HepG2 (cell line): ENCODE measurements around the gene PARP14. TPM values are rescaled to one million over a fixed set of nuclear protein-coding genes. Genes with fewer than 3 reads are reported as not detected.

Source experiments
- ATAC-seq: fragments of 200-7000 bp; cut with Tn5 transposase; 3 replicates; pipeline ENCODE4 v1.9.1; 2020; ENCODE audit warnings: mild to moderate bottlenecking, moderate library complexity
- BruUV-seq: library from RNA; stranded (reverse); fragments of 400-500 nt; replicated peaks from 2 replicates; lab custom pipeline; 2021; lab: Mats Ljungman, UMichigan
- CTCF ChIA-PET: fragments of 300-600 bp; formaldehyde crosslinking; extraction: SDS; loops from one replicate; lab custom pipeline; 2021; ENCODE audit warnings: low total read pairs, inconsistent platforms, low intra/inter-chr PET ratio; lab: Yijun Ruan, JAX
- POLR2A ChIA-PET: fragments of 350-600 bp; sonication (Branson Sonifier 250); formaldehyde crosslinking; loops from one replicate; lab custom pipeline; 2020; ENCODE audit warnings: antibody characterized with exemption, inconsistent platforms; lab: Yijun Ruan, JAX
- DNase-seq: peaks from one replicate; pipeline ENCODE4 v3.0.0-alpha.2; 2015; ENCODE audit warnings: low spot score
- FAIRE-seq: peaks from 3 replicates; lab custom pipeline; 2011; peaks lifted over from hg19 to GRCh38; lab: Jason Lieb, UNC
- H2AFZ ChIP-seq: one replicate; pipeline ENCODE4 v1.6.1; 2011; ENCODE audit warnings: low read length, inconsistent platforms
- H3K27ac ChIP-seq: fragments of 300-600 bp; 3 replicates; pipeline ENCODE4 v1.8.0; 2011; ENCODE audit warnings: mixed run types, mild to moderate bottlenecking, mixed read lengths, low read length, inconsistent platforms; ENCODE audit not compliant: insufficient read depth; ENCODE audit errors: extremely low read length
- H3K27me3 ChIP-seq, 2 experiments: fragments of 200-600 bp in 1 of 2; 2 replicates in 1 of 2; 3 replicates in 1 of 2; pipeline versions ENCODE4 v1.6.0 to v1.8.0; 2011; ENCODE audit warnings: low read length in 2 of 2, mild to moderate bottlenecking in 2 of 2, moderate library complexity in 2 of 2, inconsistent platforms in 1 of 2; ENCODE audit not compliant: insufficient read depth in 2 of 2, control insufficient read depth in 1 of 2
- H3K36me3 ChIP-seq, 2 experiments: fragments of 200-600 bp in 1 of 2; replicated peaks in 1 of 2; 2 replicates in 1 of 2; 3 replicates in 1 of 2; pipeline versions ENCODE4 v1.5.1 to v1.8.0; 2011; ENCODE audit warnings: low read length in 2 of 2, inconsistent platforms in 1 of 2; ENCODE audit not compliant: insufficient read depth in 2 of 2, control insufficient read depth in 1 of 2
- H3K4me1 ChIP-seq: 2 replicates; pipeline ENCODE4 v1.5.1; 2012; ENCODE audit warnings: low read length, inconsistent platforms; ENCODE audit not compliant: insufficient read depth
- H3K4me2 ChIP-seq: 2 replicates; pipeline ENCODE4 v1.6.0; 2011; ENCODE audit warnings: low read depth, low read length, inconsistent platforms
- H3K4me3 ChIP-seq, 3 experiments: fragments of 200-600 bp in 1 of 3; sonication (generic), shearing (Covaris generic) in 1 of 3; replicated peaks in 1 of 3; 2 replicates each; pipeline ENCODE4 v1.5.1; 2011 to 2016; ENCODE audit warnings: low read length in 3 of 3, inconsistent platforms in 2 of 3, low read depth in 2 of 3, mild to moderate bottlenecking in 2 of 3, control low read depth in 1 of 3, mixed read lengths in 1 of 3; ENCODE audit not compliant: insufficient read depth in 1 of 3
- H3K79me2 ChIP-seq: one replicate; pipeline ENCODE4 v1.6.1; 2011; ENCODE audit warnings: low read length, inconsistent platforms; ENCODE audit not compliant: insufficient read depth
- H3K9ac ChIP-seq: 2 replicates; pipeline ENCODE4 v1.6.0; 2011; ENCODE audit warnings: mild to moderate bottlenecking, low read depth, low read length, inconsistent platforms; ENCODE audit not compliant: insufficient read depth
- H3K9me3 ChIP-seq: 2 replicates; pipeline ENCODE4 v1.5.1; 2012; ENCODE audit warnings: mild to moderate bottlenecking, low read length
- H4K20me1 ChIP-seq: 2 replicates; pipeline ENCODE4 v1.6.0; 2011; ENCODE audit warnings: inconsistent platforms, mild to moderate bottlenecking, low read length, moderate library complexity; ENCODE audit not compliant: insufficient read depth
- AKNA ChIP-seq: sonication (generic); formaldehyde crosslinking; IDR thresholded peaks from 2 replicates; pipeline ENCODE4 v1.4.0; 2020; ENCODE audit warnings: missing genetic modification reagents, borderline replicate concordance
- ARID2 ChIP-seq: sonication (generic); formaldehyde crosslinking; IDR thresholded peaks from 2 replicates; pipeline ENCODE4 v1.8.1; 2022; ENCODE audit warnings: mild to moderate bottlenecking, missing genetic modification reagents, borderline replicate concordance
- E2F5 ChIP-seq: sonication (generic); formaldehyde crosslinking; conservative IDR thresholded peaks from 2 replicates; pipeline ENCODE4 v1.4.0; 2020; ENCODE audit warnings: missing genetic modification reagents
- GTF2F1 ChIP-seq: fragments of 150-350 bp; IDR thresholded peaks from 2 replicates; pipeline ENCODE4 v1.6.1; 2014; ENCODE audit warnings: low read length
- HNF1B ChIP-seq: sonication (generic); formaldehyde crosslinking; IDR thresholded peaks from 2 replicates; pipeline ENCODE4 v1.5.1; 2020; ENCODE audit warnings: mild to moderate bottlenecking, moderate library complexity, missing genetic modification reagents
- JDP2 ChIP-seq: sonication (generic); formaldehyde crosslinking; IDR thresholded peaks from 2 replicates; pipeline ENCODE4 v1.8.1; 2022; ENCODE audit warnings: missing genetic modification reagents, borderline replicate concordance
- LBX2 ChIP-seq: sonication (generic); formaldehyde crosslinking; IDR thresholded peaks from 2 replicates; pipeline ENCODE4 v1.5.0; 2020; ENCODE audit warnings: missing genetic modification reagents, mild to moderate bottlenecking, borderline replicate concordance
- MLX ChIP-seq: IDR thresholded peaks from 2 replicates; pipeline ENCODE4 v1.6.1; 2016
- MTA1 ChIP-seq: sonication (generic); formaldehyde crosslinking; IDR thresholded peaks from 2 replicates; pipeline ENCODE4 v1.4.0; 2020; ENCODE audit warnings: missing genetic modification reagents, mild to moderate bottlenecking, borderline replicate concordance
- NR2F6 ChIP-seq, 2 experiments: IDR thresholded peaks; 2 replicates each; pipeline ENCODE4 v1.6.1; 2016; ENCODE audit warnings: antibody characterized with exemption in 1 of 2, mild to moderate bottlenecking in 1 of 2
- PHF5A ChIP-seq: IDR thresholded peaks from one replicate; pipeline ENCODE4 v1.6.1; 2018; ENCODE audit warnings: low read depth, missing genetic modification reagents; ENCODE audit not compliant: unreplicated experiment
- ZNF180 ChIP-seq: sonication (generic); formaldehyde crosslinking; IDR thresholded peaks from 2 replicates; pipeline ENCODE4 v1.4.0; 2020; ENCODE audit warnings: low read depth, missing genetic modification reagents, borderline replicate concordance
- ZNF207 ChIP-seq: fragments of 450-650 bp; IDR thresholded peaks from 2 replicates; pipeline ENCODE4 v1.6.1; 2016; ENCODE audit warnings: antibody characterized with exemption, borderline replicate concordance
- ZNF280B ChIP-seq: sonication (generic); formaldehyde crosslinking; IDR thresholded peaks from 2 replicates; pipeline ENCODE4 v1.5.0; 2020; ENCODE audit warnings: missing genetic modification reagents, mild to moderate bottlenecking, borderline replicate concordance
- ZNF652 ChIP-seq: IDR thresholded peaks from 2 replicates; pipeline ENCODE4 v1.6.1; 2016; ENCODE audit warnings: low read depth, borderline replicate concordance
- WGBS: methylation state at CpG from one replicate; pipeline ENCODE4 v1.1.6; 2017; ENCODE audit warnings: low lambda C conversion rate; 5-methylcytosine and 5-hydroxymethylcytosine counted together
- in situ Hi-C: cut with HindIII; loops from 2 replicates; pipeline ENCODE4 v1.10.0; 2017; ENCODE audit warnings: low pct_unique_long_range_greater_than_20kb; ENCODE audit not compliant: extremely low pct_ligation_motif_present
- intact Hi-C: fragments of 100-400 bp; cut with micrococcal nuclease; formaldehyde crosslinking; loops from one replicate; pipeline ENCODE4 v1.10.0; 2022; ENCODE audit not compliant: unreplicated experiment
- polyA plus RNA-seq, 8 experiments: library from polyadenylated mRNA; depleted of rRNA in 3 of 8; stranded (reverse) in 7 of 8; unstranded in 1 of 8; fragments of >200 nt; fragmentation: Illumina TruSeq in 4 of 8; extraction: Trizol in 4 of 8; gene quantifications; 2 replicates each; pipeline versions ENCODE4 v1.2.1 to v1.2.3, GENCODE V29; 2011 to 2016; ENCODE audit warnings: low read depth in 4 of 8, missing spikeins in 1 of 8, mixed read lengths in 1 of 8; ENCODE audit not compliant: insufficient read depth in 1 of 8
- total RNA-seq, 5 experiments: library from RNA; depleted of rRNA; stranded (reverse); fragments of >200 nt; fragmentation: Illumina TruSeq; extraction: Trizol; gene quantifications; 2 replicates each; pipeline ENCODE4 v1.2.3, GENCODE V29; 2016; ENCODE audit warnings: low read depth in 1 of 5

The PARP14 gene
- total and polyA plus RNA-seq, 2 of the 13 experiments (the other 11 are each of a cell fraction or from before 2014, with no cell fraction given) = 9.0 to 19.1 TPM

DNA sequence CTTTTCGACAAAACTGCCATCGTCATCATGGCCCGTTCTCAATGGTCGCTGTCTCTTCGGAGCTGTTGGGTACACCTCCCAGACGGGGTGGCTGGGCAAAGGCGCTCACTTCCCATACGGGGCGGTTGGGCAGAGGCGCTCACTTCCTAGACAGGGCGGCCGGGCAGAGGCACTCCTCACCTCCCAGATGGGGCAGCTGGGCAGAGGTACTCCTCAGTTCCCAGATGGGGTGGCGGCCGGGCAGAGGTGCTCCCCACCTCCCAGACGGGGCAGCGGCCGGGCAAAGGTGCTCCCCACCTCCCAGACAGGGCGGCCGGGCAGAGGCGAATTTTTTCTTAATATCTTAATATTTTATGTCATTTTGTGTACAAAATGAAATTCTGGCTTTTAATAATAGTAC lies 44.5 kb downstream of the PARP14 start:
- Histone ChIP-seq H2AFZ (no peak overlapping the region), H3K9me3 (no peaks in the 10 kb centered on the region), H3K4me3 (no peak overlapping the region), H3K4me1 (no peaks in the 10 kb centered on the region), H3K36me3 (no peaks in the 10 kb centered on the region), H3K4me2 (no peak overlapping the region), H3K79me2 (no peaks in the 10 kb centered on the region), H4K20me1 (no peaks in the 10 kb centered on the region), H3K9ac (no peak overlapping the region), H3K27ac (no peak overlapping the region), H3K27me3 (no peaks in the 10 kb centered on the region)
- intact Hi-C loops = no loop called here
- 95% methylated on average over 18 of the region's 20 CpGs for WGBS
- DNase-seq (no peak), FAIRE-seq (no peak), ATAC-seq (no peak)
- no TSS peak for BruUV-seq
- ChIA-PET POLR2A (no interaction called here), CTCF (no interaction called here)
- in situ Hi-C loops = no loop called here
- TF ChIP-seq HNF1B (CRISPR knock-in tag) (no peak), PHF5A (no peak), MLX (CRISPR knock-in tag) (no peak), JDP2 (CRISPR knock-in tag) (no peak), ZNF280B (no peak), ZNF652 (CRISPR knock-in tag) (no peak), AKNA (CRISPR knock-in tag) (no peak), LBX2 (CRISPR knock-in tag) (no peak), GTF2F1 (no peak), ZNF180 (no peak), MTA1 (CRISPR knock-in tag) (no peak), ARID2 (CRISPR knock-in tag) (no peak), E2F5 (CRISPR knock-in tag) (no peak), ZNF207 (no peak), NR2F6 (IDR thresholded peaks at IDR 0.05) (no peak), NR2F6 (CRISPR knock-in tag; IDR thresholded peaks at IDR 0.05) (no peak)
